ENCODE results near the gene PSPN. TPM values are rescaled to one million over a fixed set of nuclear protein-coding genes. Genes with fewer than 3 reads are reported as not detected.
"Not testable (repeated sequence)": the region's sequence is repeated elsewhere in the genome, so short reads cannot be mapped to it uniquely, and the experiment has no call there.

Gene PSPN
- total RNA-seq, 2 donors from 2014 or later = 1.4 to 2.8 TPM

DNA sequence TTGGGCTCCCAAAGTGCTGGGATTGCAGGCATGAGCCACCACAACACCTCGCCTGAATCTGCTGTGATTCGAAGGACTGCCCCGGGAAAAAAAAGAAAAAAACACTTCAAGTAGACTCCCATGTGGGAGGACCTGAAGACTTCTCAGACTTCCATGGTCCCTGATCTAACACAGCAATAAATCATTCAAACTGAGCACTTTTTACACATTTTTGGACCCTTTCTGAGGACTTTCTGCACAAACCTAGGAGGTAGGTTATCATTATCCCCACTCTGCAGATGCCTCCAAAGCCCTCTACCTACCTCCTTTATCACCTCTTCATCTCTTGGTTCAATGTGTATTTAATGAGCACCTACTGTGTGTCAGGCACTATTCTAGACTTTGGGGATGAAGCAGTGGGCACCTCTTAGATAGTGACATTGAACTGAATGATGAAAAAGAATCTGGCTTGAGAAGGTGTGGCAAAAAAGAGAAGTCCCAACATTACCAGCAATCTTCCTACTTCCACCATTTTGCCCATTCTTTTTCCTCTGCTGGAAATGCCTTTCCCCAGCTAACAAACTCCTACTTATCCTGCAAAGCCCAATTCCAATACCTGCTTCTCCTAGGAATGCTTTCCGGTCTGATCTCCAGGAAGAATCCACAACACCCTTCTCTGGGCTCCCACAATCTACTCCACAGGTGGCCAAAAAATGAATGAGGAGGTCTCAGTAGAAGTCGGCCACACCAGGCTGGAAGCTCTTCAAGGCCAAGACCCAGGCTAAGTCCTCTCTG, 16.0 kb downstream of the PSPN start:
- H3K9me3 ChIP-seq = no peaks in the 10 kb centered on the region
- TF ChIP-seq, protein P1, sequence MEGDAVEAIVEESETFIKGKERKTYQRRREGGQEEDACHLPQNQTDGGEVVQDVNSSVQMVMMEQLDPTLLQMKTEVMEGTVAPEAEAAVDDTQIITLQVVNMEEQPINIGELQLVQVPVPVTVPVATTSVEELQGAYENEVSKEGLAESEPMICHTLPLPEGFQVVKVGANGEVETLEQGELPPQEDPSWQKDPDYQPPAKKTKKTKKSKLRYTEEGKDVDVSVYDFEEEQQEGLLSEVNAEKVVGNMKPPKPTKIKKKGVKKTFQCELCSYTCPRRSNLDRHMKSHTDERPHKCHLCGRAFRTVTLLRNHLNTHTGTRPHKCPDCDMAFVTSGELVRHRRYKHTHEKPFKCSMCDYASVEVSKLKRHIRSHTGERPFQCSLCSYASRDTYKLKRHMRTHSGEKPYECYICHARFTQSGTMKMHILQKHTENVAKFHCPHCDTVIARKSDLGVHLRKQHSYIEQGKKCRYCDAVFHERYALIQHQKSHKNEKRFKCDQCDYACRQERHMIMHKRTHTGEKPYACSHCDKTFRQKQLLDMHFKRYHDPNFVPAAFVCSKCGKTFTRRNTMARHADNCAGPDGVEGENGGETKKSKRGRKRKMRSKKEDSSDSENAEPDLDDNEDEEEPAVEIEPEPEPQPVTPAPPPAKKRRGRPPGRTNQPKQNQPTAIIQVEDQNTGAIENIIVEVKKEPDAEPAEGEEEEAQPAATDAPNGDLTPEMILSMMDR (IDR thresholded peaks at IDR 0.05) = no peak
- no peak overlapping the region for H3K27ac ChIP-seq
- H3K36me3 ChIP-seq = peaks cover 1% of the 10 kb centered on the region
- DNase-seq (ENCODE audit: low spot score) (no peak), ATAC-seq (ENCODE audit: insufficient number of reproducible peaks, low FRiP score, low read depth) (no peak)
- H3K4me3 ChIP-seq = no peak overlapping the region
- no peaks in the 10 kb centered on the region for H3K27me3 ChIP-seq (replicated peaks; ENCODE audit: insufficient read depth)
- peaks cover 8 to 10% of the 10 kb centered on the region in 2 donors for H3K4me1 ChIP-seq (ENCODE audit: control insufficient read depth in 1 of 2, low read depth in 2 of 2)

DNA sequence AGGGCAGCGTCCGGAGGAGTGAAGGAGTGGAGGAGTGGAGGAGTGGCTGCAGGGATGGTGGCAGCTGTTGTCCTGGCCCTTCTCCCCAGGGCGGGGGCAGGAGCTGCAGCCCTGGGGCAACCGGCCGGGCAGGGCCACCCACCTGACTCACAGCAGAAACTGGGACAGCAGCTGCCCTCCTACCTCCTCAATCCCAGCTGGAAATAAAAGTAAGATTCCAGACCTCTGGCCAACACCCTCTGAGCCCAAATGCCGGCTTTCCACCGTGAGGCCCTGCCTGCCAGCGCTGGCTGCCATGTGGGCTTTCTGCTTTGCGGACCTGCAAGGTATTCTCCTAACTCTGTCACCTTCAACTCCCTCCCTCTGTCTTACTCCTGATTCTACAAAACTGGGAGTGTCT, 17.7 kb downstream of the PSPN start:
- Histone ChIP-seq H3K4me3 (no peak overlapping the region), H3K27me3 (replicated peaks; ENCODE audit: insufficient read depth) (no peaks in the 10 kb centered on the region), H3K27ac (no peak overlapping the region), H3K4me1 (ENCODE audit: control insufficient read depth in 1 of 2, low read depth in 2 of 2) (peaks cover 8 to 10% of the 10 kb centered on the region in 2 donors), H3K9me3 (no peaks in the 10 kb centered on the region), H3K36me3 (no peaks in the 10 kb centered on the region)
- ATAC-seq (ENCODE audit: insufficient number of reproducible peaks, low FRiP score, low read depth) (no peak), DNase-seq (ENCODE audit: low spot score) (no peak)
- TF ChIP-seq, protein P1 (IDR thresholded peaks at IDR 0.05) = no peak

DNA sequence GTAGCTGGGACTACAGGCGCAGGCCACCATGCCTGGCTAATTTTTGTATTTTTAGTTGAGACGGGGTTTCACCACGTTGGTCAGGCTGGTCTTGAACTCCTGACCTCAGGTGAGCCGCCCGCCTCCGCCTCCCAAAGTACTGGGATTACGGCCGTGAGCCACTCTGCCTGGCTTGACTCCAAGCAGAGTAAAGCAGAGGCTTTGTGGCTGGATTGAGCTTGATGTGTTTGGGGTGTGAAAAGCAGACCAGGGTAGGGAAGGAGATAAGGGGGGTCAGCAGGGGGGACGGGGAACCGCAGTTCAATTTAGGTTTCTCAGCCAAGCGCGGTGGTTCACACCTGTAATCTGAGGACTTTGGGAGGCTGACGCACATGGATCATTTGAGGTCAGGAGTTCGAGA, 18.6 kb downstream of the PSPN start:
- DNase-seq (ENCODE audit: low spot score) = no peak
- no peak overlapping the region for H3K27ac ChIP-seq
- no peaks in the 10 kb centered on the region for H3K9me3 ChIP-seq
- no peak overlapping the region for H3K4me3 ChIP-seq
- no peaks in the 10 kb centered on the region for H3K27me3 ChIP-seq (replicated peaks; ENCODE audit: insufficient read depth)
- H3K4me1 ChIP-seq (ENCODE audit: control insufficient read depth in 1 of 2, low read depth in 2 of 2) = peaks cover under 1 to 2% of the 10 kb centered on the region in 2 donors
- no peak for ATAC-seq (ENCODE audit: insufficient number of reproducible peaks, low FRiP score, low read depth)
- H3K36me3 ChIP-seq = no peaks in the 10 kb centered on the region
- TF ChIP-seq, protein P1 (IDR thresholded peaks at IDR 0.05) = no peak

DNA sequence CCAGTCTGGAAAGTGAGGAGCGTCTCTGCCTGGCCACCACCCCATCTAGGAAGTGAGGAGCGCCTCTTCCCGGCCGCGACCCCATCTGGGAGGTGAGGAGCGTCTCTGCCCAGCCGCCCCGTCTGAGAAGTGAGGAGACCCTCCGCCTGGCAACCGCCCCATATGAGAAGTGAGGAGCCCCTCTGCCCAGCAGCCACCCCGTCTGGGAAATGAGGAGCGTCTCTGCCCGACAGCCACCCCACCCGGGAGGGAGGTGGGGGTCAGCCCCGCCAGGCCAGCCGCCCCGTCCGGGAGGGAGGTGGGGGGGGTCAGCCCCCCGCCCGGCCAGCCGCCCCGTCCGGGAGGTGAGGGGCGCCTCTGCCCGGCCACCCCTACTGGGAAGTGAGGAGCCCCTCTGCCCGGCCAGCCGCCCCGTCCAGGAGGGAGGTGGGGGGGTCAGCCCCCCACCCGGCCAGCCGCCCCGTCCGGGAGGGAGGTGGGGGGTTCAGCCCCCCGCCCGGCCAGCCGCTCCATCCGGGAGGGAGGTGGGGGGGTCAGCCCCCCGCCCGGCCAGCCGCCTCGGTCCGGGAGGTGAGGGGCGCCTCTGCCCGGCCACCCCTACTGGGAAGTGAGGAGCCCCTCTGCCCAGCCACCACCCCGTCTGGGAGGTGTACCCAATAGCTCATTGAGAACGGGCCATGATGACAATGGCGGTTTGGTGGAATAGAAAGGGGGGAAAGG, 20.3 kb downstream of the PSPN start:
- not testable (repeated sequence) for H3K4me1 ChIP-seq (ENCODE audit: control insufficient read depth in 1 of 2, low read depth in 2 of 2)

DNA sequence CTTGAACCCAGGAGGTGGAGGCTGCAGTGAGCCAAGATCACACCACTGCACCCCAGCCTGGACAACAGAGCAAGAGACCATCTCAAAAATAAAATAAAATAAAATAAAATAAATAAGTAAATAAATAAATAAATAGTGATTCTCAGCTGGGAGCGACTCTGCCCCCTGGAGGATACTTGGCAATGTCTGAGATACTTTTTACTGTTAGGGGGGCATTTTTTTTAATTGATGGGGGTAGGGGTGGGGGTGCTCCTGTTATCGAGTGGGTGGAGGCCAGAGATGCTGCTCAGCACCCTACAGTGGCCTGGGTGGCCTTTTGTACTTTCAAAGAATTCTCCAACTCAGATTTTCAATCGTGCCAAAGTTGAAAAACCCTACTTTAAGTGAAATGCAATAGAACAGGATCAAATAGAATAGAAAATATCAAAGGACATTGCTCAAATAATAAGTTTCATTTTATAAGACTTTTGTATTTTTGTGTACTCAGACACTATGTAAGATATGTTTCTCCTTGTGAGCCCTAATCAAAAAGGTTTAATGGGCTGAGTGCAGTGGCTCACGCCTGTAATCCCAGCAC, 21.5 kb downstream of the PSPN start:
- ATAC-seq (ENCODE audit: insufficient number of reproducible peaks, low FRiP score, low read depth) (no peak), DNase-seq (ENCODE audit: low spot score) (no peak)
- H3K27me3 ChIP-seq (replicated peaks; ENCODE audit: insufficient read depth) = no peaks in the 10 kb centered on the region
- TF ChIP-seq, protein P1 (IDR thresholded peaks at IDR 0.05) = peak; percentile 41
- no peaks in the 10 kb centered on the region for H3K4me1 ChIP-seq (ENCODE audit: control insufficient read depth in 1 of 2, low read depth in 2 of 2)
- no peaks in the 10 kb centered on the region for H3K9me3 ChIP-seq
- no peaks in the 10 kb centered on the region for H3K36me3 ChIP-seq
- no peak overlapping the region for H3K27ac ChIP-seq
- no peak overlapping the region for H3K4me3 ChIP-seq

More for the DNA sequence above, 20.3 kb downstream of the PSPN start:
- not testable (repeated sequence) for ATAC-seq (ENCODE audit: insufficient number of reproducible peaks, low FRiP score, low read depth); H3K4me3 ChIP-seq; H3K27me3 ChIP-seq (replicated peaks; ENCODE audit: insufficient read depth); H3K9me3 ChIP-seq; H3K36me3 ChIP-seq; DNase-seq (ENCODE audit: low spot score); H3K27ac ChIP-seq

All from thoracic aorta (tissue), 2 donors.